Mammary epithelial cell (primary cell): ENCODE data around the gene LPP.

ENCODE experiments used
- EZH2 ChIP-seq: IDR thresholded peaks from 2 replicates; pipeline ENCODE4 v1.6.1; 2012; ENCODE audit warnings: low read length, inconsistent platforms, borderline replicate concordance
- TF ChIP-seq, protein P1 (sequence below), 2 donors: IDR thresholded peaks in 1 of 2; conservative IDR thresholded peaks in 1 of 2; 2 replicates each; pipeline ENCODE4 v1.5.1; 2011 to 2012; ENCODE audit warnings: inconsistent platforms in 2 of 2, low read length in 2 of 2, mild to moderate bottlenecking in 2 of 2, control low read depth in 1 of 2, low read depth in 1 of 2; ENCODE audit not compliant: insufficient read depth in 1 of 2; ENCODE audit errors: extremely low read depth in 1 of 2

DNA sequence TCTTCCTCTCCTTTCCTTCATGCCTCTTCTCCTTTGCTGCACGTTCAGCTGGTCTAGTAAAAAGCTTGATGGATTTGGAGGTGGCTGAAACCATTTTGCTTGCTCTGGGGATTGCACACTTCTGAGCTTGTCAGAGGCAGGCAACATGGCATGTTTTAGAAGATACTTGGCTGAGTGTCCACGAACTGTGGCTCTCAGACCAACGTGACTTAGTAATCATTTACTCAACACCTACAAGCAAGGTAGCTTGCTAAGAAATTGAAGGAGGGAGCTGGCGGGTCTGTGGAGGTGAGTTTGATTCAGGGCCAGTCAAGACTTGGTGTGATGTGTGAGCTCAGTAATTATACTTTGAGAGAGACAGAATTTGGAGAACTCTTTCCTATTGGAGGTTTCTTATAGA lies 196.0 kb downstream of the LPP start:
- TF ChIP-seq, protein P1, sequence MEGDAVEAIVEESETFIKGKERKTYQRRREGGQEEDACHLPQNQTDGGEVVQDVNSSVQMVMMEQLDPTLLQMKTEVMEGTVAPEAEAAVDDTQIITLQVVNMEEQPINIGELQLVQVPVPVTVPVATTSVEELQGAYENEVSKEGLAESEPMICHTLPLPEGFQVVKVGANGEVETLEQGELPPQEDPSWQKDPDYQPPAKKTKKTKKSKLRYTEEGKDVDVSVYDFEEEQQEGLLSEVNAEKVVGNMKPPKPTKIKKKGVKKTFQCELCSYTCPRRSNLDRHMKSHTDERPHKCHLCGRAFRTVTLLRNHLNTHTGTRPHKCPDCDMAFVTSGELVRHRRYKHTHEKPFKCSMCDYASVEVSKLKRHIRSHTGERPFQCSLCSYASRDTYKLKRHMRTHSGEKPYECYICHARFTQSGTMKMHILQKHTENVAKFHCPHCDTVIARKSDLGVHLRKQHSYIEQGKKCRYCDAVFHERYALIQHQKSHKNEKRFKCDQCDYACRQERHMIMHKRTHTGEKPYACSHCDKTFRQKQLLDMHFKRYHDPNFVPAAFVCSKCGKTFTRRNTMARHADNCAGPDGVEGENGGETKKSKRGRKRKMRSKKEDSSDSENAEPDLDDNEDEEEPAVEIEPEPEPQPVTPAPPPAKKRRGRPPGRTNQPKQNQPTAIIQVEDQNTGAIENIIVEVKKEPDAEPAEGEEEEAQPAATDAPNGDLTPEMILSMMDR (conservative IDR thresholded peaks at IDR 0.05 in 1 of 2, IDR thresholded peaks at IDR 0.05 in 1 of 2; ENCODE audit: extremely low read depth in 1 of 2, insufficient read depth in 1 of 2, low read depth in 1 of 2, low read length in 2 of 2), result no peak
- TF ChIP-seq EZH2, result no peak
